NCI-H748 (cell line): ENCODE results near the gene GRWD1.
"Not testable (repeated sequence)": the region's sequence is repeated elsewhere in the genome, so short reads cannot be mapped to it uniquely, and the experiment has no call there.

Source experiments
- DNase-seq: peaks from one replicate; lab custom pipeline; 2025; ENCODE audit not compliant: unreplicated experiment; lab: John Stamatoyannopoulos, UW

The GRWD1 gene

GRCh38 chr19:48478339-48479256, 32.8 kb downstream of the GRWD1 start:
- DNase-seq = no peak

- DNase-seq = no peak
Observed at GRCh38 chr19:48479686-48480085, 33.9 kb downstream of the GRWD1 start.

- DNase-seq = no peak
Observed at GRCh38 chr19:48480183-48480557, 34.4 kb downstream of the GRWD1 start.

- peak; percentile 26 for DNase-seq
Observed at GRCh38 chr19:48480558-48481500, 35.0 kb downstream of the GRWD1 start.

- DNase-seq = no peak
Observed at GRCh38 chr19:48481846-48482639, 36.3 kb downstream of the GRWD1 start.

GRCh38 chr19:48483301-48483700, 37.5 kb downstream of the GRWD1 start:
- no peak for DNase-seq

GRCh38 chr19:48484247-48484893, 38.6 kb downstream of the GRWD1 start:
- DNase-seq = no peak

GRCh38 chr19:48484931-48485612, 39.3 kb downstream of the GRWD1 start:
- DNase-seq = no peak

GRCh38 chr19:48486706-48487105, 40.9 kb downstream of the GRWD1 start:
- not testable (repeated sequence) for DNase-seq

GRCh38 chr19:48487544-48487943, 41.8 kb downstream of the GRWD1 start:
- DNase-seq = no peak

GRCh38 chr19:48487948-48488347, 42.2 kb downstream of the GRWD1 start:
- no peak for DNase-seq

GRCh38 chr19:48488478-48488877, 42.7 kb downstream of the GRWD1 start:
- not testable (repeated sequence) for DNase-seq

GRCh38 chr19:48489608-48490216, 43.9 kb downstream of the GRWD1 start:
- DNase-seq = peak; percentile 65

GRCh38 chr19:48490981-48491792, 45.4 kb downstream of the GRWD1 start:
- peak; percentile 84 for DNase-seq

GRCh38 chr19:48491793-48492123, 46.0 kb downstream of the GRWD1 start:
- DNase-seq = no peak

- DNase-seq = peak; percentile 99
Observed at GRCh38 chr19:48492925-48493717, 47.3 kb downstream of the GRWD1 start.

- no peak for DNase-seq
Observed at GRCh38 chr19:48493718-48494401, 48.1 kb downstream of the GRWD1 start.
